Pulmonary artery endothelial cell (primary cell): Measurements from ENCODE around the gene HSD11B2. TPM values are rescaled to one million over a fixed set of nuclear protein-coding genes. Genes with fewer than 3 reads are reported as not detected.

Source experiments
- DNase-seq: peaks from one replicate; pipeline ENCODE4 v3.0.0-alpha.2; 2011; ENCODE audit warnings: low read depth, low spot score
- total RNA-seq: library from RNA; depleted of rRNA; stranded (reverse); fragments of >200 nt; gene quantifications from 2 replicates; pipeline ENCODE4 v1.2.3, GENCODE V29; 2014

The HSD11B2 gene
- total RNA-seq, 1 donor from 2014 or later: not detected

DNA sequence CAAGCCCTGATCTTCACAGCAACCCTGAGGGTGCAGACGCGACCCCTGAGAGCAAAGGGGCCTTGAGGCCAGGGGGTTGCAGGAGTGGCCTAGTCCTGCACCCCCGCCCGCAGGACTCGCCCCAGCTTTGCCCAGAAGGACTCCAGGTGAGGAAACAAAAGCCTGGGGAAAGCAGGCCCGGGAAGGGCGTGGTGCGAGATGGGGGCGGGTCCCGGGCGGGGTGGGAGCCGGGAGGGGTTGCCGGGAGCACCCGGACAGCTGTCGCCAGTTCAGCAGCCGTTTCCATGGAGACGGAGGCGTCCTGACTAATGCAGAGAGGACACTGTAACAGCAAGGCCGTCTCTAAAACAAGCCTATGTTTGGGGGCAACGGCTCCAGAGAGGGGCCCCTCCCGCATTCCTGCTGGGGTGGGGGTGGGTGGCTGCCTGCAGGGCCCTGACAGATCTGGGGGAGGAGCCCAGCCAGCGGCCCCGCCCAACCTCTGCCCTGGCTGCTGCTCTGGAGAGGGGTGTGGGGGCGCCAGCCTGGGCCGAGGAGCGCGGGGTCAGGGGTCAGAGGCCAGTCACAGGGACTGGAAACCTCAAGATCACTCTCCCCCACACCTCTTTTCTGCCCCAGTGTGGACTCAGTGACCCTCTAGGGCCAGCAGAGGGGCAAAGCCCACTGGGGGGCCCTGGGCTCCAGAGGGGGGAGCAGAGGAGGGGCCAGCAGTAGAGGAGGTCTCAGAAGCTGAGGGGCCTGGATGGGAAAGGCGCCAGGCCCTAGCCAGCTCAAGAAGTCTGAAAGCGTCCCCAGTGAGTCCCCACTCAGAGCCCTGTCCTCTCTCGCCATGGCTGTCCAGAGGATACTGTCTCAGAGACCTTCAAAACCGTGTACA lies 34.5 kb upstream of the HSD11B2 start:
- DNase-seq: no peak

DNA sequence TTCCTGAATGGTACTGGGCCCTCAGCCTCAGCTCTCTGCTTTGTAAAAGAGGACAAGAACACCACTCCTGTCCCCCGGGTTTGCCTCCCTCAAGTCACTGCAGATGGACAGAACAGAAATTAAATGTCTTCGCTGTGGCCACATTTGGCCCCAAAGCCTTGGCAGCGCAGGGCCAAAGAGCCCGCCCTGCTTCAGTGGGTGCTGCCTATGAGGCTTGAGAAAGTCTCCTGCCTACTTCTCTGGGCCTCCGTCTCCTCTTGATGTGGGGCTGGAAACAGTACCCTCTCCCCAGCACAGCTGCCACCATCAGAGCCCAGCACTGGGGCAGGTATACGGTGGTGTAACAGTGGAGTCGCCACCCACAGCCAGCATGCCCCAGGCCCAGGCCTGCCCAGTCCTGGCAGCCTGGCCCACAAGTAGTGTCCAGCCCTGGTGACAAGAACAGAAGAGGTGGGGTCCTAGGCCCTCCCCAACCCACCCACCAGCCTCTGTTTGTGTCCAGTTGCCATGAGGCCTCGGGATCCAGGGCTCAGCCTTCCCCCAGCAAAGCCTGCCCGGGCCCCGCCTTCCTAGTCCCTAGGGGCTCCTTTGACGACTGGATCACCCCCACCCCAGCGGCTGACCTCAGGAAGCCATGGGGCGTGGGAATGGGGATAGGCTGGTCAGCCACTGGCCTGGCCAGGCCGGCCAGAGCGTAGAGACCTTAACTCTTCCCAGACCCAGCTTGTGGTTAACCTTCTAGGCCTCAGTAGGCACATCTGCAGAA lies 33.7 kb upstream of the HSD11B2 start:
- DNase-seq: no peak

DNA sequence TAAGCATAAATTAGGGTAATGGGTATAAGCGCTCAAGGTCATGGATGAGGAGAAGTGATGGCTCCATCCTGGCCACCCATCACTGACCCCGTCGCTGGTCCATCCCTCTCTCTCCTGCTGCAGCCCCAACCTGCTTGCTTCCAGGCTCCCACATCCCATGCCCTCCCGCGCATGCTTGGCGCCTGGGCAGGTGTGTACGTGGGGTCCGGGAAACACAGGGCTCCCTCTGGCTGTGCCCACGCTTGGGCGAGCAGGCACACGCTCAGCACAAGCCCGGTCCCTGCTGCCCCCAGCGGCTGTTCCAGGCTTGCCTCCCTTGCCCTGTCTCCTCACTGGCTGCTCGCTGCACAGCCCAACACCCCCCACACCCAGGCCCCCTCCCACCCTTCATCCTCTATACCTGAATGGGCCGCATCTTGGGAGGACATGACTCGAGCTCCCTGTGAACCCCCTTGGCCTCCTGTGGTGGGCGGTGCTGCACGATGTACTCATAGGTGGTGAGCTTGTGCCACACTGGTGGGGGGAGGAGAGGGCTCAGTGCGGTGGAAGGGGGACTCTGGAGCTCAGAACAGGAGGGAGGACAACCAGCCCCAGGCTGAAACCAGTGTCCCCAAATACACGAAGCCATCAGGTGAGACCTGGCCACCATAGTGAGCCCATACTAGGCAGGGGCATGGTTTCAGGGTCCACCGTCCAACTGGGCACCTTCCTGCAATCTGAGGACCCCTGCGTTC lies 32.9 kb upstream of the HSD11B2 start:
- no peak for DNase-seq

DNA sequence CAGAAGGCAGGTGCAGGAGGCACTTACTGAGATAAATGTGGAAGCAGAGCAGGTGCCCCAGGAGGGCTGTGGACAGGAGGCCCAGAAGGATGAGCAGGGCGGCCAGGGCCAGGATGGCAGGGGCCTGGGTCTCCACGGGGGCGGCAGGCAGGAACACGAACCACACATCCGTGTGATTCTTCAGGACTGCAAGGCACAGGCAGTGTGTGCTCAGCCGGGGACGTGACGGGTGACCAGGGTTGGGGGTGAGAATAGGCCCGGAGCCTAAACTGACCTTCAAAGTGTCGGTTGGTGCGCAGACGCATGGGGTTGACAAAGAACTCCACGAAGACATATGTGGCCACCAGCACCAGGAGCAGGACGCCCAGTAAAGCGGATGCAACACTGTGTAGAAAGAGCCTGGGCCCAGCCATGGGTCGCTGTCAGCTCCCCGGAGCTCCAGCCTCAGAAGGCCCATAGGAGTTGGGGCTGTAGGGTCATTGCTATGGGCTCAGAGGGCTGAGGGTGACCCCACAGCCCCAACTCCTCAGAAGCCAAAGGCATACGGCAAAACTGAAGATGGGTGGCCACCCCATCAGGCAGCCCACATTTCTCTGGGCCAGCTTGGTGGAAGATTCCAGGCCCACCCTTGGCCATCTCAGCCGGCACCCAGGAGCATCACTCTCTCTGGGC lies 32.2 kb upstream of the HSD11B2 start:
- DNase-seq: no peak

DNA sequence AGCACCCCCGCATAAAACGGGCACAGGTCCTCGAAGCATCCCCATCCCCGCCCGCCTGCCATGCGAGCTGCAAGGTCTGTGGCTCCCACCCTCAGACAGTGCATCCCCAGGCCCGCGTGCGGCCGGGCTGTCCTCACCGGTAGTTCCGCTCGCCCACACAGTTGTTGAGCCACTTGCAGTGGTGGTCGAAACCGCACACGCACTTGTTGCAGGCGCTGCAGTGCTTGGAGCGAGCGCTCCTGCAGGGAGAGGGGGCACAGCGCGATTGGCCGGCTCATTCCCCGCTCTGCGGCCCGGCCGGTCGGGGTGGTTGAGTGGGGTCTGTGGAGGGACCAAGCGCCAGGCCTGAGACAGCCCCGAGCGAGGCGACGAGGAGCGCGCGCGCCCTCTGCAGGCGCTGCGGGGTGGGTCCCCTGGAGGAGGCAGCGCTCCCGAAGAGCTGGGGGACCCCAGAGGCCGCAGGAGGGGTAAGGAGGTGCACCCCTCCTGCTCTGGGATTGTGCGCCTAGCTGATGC lies 31.6 kb upstream of the HSD11B2 start:
- DNase-seq: no peak

DNA sequence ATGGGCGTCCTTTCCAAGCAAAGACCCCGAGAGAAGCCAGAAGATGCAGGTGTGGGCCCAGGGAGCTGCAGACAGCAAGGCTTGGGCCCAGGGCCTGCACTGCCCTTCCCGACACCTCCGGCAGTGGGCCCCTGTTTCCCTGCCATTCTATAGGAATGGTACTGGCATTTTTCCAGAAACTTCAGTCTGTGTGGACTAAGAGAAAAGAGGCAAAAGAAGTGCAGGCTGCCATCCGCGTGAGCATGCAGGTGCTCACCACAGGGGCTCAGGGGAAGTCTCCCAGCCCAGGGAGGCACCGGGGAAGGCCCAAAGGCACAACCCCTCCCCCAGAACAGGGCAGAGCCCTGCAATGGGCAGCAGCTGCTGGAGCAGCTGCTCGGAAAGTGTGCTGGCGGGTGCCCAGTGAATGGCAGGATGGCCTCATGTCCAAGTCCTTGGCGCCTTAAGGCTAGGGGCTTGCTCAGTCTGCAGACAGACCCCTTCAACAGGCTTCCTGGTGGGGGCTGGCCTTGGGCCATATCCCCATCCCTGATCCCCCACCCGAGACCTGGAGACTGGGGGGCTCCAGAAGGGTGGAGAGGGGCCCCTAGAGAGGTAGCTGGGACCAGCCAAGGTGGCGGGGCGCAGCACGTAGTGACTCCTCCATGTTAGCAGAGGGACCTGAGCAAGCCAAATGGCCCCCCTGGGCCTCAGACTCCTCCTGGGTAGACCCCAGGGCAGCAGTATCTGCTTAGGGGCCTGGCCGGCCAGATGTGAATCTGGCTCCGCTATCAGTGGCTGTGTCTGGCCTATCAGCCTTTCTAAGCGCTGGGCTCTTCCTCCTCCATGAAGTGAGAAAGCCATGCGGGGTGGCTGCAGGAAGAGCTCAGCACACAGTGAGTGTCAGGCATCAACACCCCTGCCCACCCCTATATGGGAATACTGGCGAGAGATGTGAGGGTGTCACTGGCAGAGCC lies 30.9 kb upstream of the HSD11B2 start:
- DNase-seq: no peak

DNA sequence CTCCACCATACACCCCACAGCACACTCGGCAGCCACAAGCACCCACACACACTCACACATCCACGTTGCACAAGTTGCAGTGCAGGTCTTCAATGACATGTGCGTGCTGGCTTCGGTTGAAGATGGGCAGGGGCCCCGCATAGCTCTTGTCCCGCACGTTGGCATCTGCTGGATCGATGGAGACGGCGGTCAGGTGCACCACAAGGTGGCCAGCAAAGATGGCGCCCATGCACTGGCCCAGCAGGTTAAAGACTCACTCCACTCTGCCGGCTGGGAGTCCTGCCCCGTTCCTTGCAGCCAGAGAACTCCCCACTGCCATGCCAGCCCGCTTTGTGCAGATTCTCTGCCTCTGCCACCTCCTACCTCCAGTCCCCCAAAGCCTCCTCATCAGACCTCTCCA lies 30.0 kb upstream of the HSD11B2 start:
- no peak for DNase-seq

DNA sequence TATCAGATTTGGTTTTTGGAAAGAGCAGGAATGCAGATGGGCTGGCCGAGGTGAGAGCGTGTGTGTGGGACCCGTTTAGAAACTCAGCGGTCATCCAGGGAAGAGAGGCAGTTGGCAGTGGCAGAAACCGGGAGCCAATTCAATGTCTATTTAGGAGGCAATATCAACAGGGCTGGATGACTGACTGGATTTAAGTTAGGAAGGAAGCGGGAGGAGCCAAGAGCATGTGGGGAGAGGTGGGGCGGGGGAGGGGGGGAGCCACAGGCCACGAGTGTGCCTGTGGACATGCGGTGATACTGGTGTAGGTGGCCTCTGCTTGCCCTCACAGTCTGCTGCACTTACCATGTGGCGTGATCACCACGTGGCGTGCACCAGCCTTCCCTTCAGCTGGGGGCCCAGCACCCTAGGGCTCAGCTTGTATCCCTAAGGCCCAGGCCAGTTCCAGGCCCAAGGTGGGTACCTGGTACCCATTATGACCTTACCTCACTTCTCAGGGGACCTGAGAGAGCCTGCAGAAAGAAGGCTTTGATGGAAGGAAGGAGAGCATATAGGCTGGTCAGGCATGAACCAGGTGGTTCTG lies 26.9 kb upstream of the HSD11B2 start:
- no peak for DNase-seq

DNA sequence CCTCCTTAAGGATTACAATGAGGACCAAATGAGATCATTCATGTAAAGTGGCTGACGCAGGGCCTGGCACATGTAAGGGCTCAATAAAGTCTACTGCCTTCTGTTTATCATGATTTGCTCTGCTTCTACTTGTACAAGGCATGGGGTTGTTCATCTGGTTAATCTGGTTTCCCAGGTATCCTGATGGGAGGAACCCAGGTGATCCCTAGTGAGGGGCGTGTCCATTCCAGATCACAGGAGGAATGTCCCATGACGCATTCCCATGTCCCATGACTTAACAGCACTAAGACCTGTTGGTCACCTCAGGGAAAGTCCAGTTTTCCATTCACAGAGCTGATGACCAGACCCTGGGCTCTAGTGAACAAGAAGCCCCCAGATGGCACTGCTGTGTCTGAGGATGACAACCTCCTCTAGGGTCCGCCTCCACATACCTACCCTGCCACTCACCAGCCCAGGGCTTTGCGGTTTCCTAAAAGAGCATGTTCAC lies 26.1 kb upstream of the HSD11B2 start:
- no peak for DNase-seq

DNA sequence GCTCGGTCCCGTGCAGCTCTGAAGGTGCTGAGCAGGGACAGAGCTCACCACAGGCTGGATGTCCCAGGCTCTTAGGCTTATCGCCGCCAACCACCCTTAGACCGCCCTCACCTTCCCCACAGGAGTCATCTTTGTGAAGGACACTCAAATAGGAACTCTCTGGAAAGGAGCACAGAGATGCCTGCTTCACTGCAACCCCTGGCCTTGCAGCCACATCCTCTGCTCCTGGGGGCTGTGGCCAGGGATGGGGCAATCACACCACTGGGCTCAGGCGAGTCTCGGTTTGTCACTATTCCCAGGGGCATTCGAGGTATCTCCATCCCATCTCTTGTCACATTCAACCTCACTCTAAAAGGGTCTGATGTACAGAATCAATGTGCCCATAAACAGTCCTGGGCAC lies 25.6 kb upstream of the HSD11B2 start:
- DNase-seq: no peak

DNA sequence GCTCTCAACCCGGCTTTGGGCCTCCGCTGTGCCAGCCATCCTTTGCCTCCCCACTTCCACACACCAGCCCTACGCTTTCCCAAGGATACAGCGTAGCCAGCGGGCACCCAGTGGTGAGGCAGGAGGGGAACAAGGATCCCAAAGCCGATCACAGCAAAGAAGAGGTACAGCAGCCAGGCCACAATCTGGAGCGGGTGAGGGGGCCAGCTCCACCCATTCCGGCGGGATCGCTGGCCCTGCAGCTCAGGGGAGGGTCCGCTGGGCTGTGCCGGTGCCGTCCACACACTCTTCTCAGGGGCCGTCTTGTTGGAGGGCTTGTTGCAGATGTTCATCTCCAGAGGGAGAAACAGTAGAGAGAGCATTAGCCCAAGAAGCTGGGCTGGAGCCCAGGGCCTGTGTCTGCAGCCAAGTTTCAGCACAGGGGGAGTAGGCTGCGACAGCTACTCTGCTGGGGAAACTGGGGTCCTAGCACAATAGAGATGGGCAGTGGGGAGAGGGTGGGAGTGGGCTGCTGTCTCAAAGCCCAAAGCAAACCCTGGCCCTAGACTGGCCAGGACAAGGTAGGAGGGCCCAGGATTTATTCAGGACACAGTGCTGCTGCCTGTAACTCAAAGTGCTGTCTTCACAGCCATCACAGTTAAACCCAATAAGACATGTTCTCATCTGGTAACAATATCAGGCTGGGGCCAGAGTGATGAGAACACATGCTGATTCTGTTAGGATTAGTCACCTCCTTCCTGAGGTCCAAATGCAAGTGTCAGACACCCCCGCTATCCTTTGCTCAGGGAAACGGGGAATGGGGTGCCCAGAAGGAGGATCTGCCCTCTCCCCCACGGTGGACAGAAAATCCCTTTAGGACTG lies 24.6 kb upstream of the HSD11B2 start:
- DNase-seq: no peak

DNA sequence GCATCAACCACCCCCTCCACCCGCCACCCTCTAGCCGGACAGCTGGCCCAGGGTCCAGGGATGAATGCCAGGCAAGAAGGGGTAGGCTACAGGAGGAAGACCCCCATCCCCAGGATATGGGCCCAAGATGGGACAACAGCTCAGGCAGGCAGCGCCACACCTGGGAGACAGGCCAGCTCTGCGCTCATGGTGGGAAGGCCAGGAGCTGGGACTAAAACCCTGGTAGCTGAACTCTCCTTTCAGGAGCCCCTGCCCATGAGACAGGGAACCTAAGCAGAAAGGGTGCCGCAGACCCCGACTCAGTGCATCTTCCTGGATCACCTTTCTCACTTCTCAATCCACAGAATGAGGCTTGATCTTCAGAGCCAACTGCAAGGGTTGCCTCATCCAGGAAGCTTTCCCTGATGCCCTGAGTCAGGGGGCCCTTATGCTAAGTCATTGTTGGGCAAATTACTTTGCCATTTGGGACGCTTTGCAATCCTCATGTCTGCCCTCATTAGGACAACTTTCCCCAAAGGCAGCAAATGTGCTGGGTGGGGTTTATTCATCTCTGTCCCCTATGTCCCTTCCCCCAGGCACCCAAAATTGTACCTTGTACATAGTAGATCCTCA lies 23.6 kb upstream of the HSD11B2 start:
- DNase-seq: no peak

DNA sequence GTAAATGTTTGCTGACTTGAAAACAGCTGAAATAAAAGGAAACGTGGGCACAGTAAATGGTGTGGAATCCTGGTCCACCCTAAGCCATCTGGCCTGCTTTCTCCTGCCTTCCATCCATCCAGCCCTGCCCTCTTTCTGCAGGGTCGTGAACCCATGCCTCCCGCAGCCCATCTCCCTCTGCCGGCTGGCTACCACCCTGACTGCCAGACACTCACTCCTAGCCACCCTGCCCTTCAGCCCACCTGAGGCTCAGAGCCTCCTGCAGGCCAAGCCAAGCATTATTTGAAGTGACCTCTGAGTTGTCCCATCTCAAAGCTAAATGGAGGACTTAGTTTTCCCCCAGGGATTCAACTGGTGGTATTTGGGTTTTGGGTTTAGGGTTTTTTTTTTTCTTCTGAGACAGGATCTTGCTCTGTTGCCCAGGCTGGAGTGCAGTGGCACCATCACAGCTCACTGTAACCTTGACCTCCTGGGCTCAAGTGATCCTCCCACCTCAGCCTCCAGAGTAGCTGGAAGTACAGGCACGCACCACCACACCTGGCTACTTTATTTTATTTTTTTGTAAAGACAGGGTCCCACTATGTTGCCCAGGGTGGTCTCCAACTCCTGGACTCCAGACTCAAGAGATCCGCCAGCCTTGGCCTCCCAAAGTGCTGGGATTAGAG lies 23.0 kb upstream of the HSD11B2 start:
- no peak for DNase-seq

DNA sequence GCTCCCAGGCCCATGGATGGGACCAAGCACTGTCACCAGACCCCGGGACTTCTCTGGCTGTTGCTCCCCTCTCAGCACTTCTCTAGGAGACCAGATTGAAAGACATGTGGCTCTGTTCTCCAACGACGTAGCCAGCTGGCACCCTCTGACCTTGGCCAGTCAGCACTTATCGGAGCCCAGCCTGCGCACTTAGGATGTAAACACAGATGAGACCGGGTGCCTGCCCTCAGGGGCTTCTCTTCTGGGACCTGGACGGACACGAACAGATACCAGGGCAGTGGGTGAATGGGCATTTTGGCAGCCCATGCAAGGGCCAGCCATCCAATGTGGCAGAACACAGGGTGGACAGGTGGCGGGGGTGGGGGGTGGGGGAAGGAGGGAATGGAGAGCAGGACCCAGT lies 21.3 kb upstream of the HSD11B2 start:
- no peak for DNase-seq

DNA sequence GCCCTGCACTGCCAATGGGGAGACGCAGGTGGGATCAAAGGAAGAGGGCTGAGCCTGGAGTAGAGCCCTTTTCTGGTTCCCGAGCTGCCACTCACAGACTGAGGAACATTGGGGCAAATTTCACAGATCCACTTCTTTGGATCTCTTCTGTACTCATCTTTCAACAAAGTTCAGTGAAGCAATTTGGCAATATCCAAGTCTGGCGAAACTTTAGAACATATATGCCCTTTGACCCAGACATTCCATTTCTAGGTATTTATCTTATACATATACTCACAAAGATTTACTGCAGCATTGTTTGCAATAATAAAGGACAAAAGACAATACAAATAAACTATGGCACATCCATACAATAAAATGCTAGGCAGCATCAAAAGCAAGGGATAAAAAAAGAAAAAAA lies 19.6 kb upstream of the HSD11B2 start:
- no peak for DNase-seq

DNA sequence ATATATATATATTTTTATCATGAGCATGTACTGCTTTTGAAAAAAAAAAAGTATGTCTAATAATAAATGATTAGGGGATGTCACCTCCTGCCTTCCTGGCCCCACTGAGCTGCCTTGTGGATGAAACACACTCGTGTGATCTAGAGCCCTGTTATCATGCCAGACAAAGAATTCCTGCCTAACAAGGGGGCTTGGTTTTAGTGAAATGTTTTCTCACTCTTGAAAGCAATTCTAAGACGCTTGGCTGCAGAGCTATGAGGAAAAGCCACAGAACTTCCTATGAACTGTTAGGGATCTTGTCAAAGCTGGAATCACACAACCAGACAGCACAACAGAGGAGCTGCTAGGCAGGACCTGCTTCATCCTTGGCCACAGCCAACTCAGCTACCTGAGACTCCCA lies 18.6 kb upstream of the HSD11B2 start:
- no peak for DNase-seq
